ENCODE measurements around the gene PACRG. TPM values are rescaled to one million over a fixed set of nuclear protein-coding genes. Genes with fewer than 3 reads are reported as not detected.

The PACRG gene
- polyA plus RNA-seq, 1 donor (not counting 4 experiments of a cell fraction or from before 2014, with no cell fraction given): 0.31 TPM

GRCh38 chr6:163239572-163240340, 512.0 kb downstream of the PACRG start:
- H3K4me3 ChIP-seq (ENCODE audit: control insufficient read depth in 2 of 3, extremely low read depth in 1 of 3, insufficient read depth in 2 of 3, low read depth in 1 of 3, low read length in 3 of 3): no peak overlapping the region
- no peaks in the 10 kb centered on the region for H3K9me1 ChIP-seq (ENCODE audit: control insufficient read depth, extremely low read depth, insufficient read depth, low read length)
- H3K27me3 ChIP-seq (ENCODE audit: control insufficient read depth, extremely low read depth, insufficient read depth, low read length): no peaks in the 10 kb centered on the region
- no peaks in the 10 kb centered on the region for H3K4me1 ChIP-seq (ENCODE audit: control insufficient read depth, extremely low read depth, insufficient read depth, low read length)
- H3K27ac ChIP-seq (ENCODE audit: control insufficient read depth, insufficient read depth, low read length): no peak overlapping the region
- H2AFZ ChIP-seq (ENCODE audit: control insufficient read depth, low read length): no peak overlapping the region
- H3K9ac ChIP-seq (ENCODE audit: control insufficient read depth, extremely low read depth, insufficient read depth, low read length): no peak overlapping the region
- FAIRE-seq (no peak), DNase-seq (ENCODE audit: low read depth, low spot score) (no peak)
- H3K36me3 ChIP-seq (ENCODE audit: control insufficient read depth in 2 of 2, extremely low read depth in 1 of 2, insufficient read depth in 2 of 2, low read length in 2 of 2): no peaks in the 10 kb centered on the region
- H3K9me3 ChIP-seq (ENCODE audit: control insufficient read depth, low read depth, low read length): no peaks in the 10 kb centered on the region
- no peaks in the 10 kb centered on the region for H4K20me1 ChIP-seq (ENCODE audit: control insufficient read depth, extremely low read depth, insufficient read depth, low read length)
- TF ChIP-seq CTCF (optimal IDR thresholded peaks at IDR 0.05 in 1 of 3, IDR thresholded peaks at IDR 0.05 in 1 of 3, conservative IDR thresholded peaks at IDR 0.05 in 1 of 3; ENCODE audit: extremely low read depth in 1 of 3, insufficient read depth in 2 of 3, low read length in 3 of 3): no peak
- no peak for TF ChIP-seq EZH2 (IDR thresholded peaks at IDR 0.05; ENCODE audit: low read length)
- dilution Hi-C loops (cut with MboI; ENCODE audit: extremely low pct_ligation_motif_present, low sequenced_read_pairs): no loop called here
- H3K4me2 ChIP-seq (ENCODE audit: control insufficient read depth, extremely low read depth, insufficient read depth, low read depth, low read length): no peak overlapping the region
- no peaks in the 10 kb centered on the region for H3K79me2 ChIP-seq (ENCODE audit: control insufficient read depth, insufficient read depth, low read length)

DNA sequence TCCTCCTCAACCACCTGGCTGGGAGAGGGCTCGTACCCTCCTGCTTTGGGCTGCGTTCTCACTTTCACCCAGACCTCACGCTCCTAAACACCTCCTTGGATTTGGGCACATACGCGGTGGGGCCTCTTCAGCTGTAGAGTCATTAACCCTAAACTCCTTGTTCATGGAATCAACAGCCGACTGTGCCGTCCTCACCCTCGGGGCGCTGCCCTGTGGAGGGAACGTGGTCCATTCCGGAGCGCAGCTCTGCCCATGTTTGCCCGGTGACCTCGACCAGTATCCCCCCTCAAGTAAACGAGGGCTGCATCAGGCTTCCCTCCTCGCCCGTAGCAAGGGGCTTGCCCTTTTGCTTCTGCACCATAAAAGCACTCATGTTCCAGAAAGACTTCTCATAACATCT, 512.8 kb downstream of the PACRG start:
- H3K36me3 ChIP-seq (ENCODE audit: control insufficient read depth in 2 of 2, extremely low read depth in 1 of 2, insufficient read depth in 2 of 2, low read length in 2 of 2): no peaks in the 10 kb centered on the region

More for the DNA sequence above, 512.8 kb downstream of the PACRG start:
- Histone ChIP-seq H2AFZ (ENCODE audit: control insufficient read depth, low read length) (no peak overlapping the region), H3K27me3 (ENCODE audit: control insufficient read depth, extremely low read depth, insufficient read depth, low read length) (no peaks in the 10 kb centered on the region), H3K9me1 (ENCODE audit: control insufficient read depth, extremely low read depth, insufficient read depth, low read length) (no peaks in the 10 kb centered on the region), H3K9ac (ENCODE audit: control insufficient read depth, extremely low read depth, insufficient read depth, low read length) (no peak overlapping the region), H3K9me3 (ENCODE audit: control insufficient read depth, low read depth, low read length) (no peaks in the 10 kb centered on the region), H3K4me1 (ENCODE audit: control insufficient read depth, extremely low read depth, insufficient read depth, low read length) (no peaks in the 10 kb centered on the region), H3K4me2 (ENCODE audit: control insufficient read depth, extremely low read depth, insufficient read depth, low read depth, low read length) (no peak overlapping the region), H4K20me1 (ENCODE audit: control insufficient read depth, extremely low read depth, insufficient read depth, low read length) (no peaks in the 10 kb centered on the region), H3K27ac (ENCODE audit: control insufficient read depth, insufficient read depth, low read length) (no peak overlapping the region), H3K79me2 (ENCODE audit: control insufficient read depth, insufficient read depth, low read length) (no peaks in the 10 kb centered on the region), H3K4me3 (ENCODE audit: control insufficient read depth in 2 of 3, extremely low read depth in 1 of 3, insufficient read depth in 2 of 3, low read depth in 1 of 3, low read length in 3 of 3) (no peak overlapping the region)
- no peak for FAIRE-seq
- TF ChIP-seq EZH2 (IDR thresholded peaks at IDR 0.05; ENCODE audit: low read length) (no peak), CTCF (optimal IDR thresholded peaks at IDR 0.05 in 1 of 3, IDR thresholded peaks at IDR 0.05 in 1 of 3, conservative IDR thresholded peaks at IDR 0.05 in 1 of 3; ENCODE audit: extremely low read depth in 1 of 3, insufficient read depth in 2 of 3, low read length in 3 of 3) (no peak)
- dilution Hi-C loops (cut with MboI; ENCODE audit: extremely low pct_ligation_motif_present, low sequenced_read_pairs): no loop called here
- DNase-seq (ENCODE audit: low read depth, low spot score): no peak
